CD4-positive, alpha-beta memory T cell (primary cell): ENCODE measurements around the gene FEV. TPM values are rescaled to one million over a fixed set of nuclear protein-coding genes. Genes with fewer than 3 reads are reported as not detected.

Experiments
- CTCF ChIA-PET: fragments of 350-600 bp; sonication (Branson Sonifier 250); formaldehyde crosslinking; loops from one replicate; lab custom pipeline; 2021; ENCODE audit warnings: inconsistent platforms; ENCODE audit not compliant: partially characterized antibody; lab: Charles Lee
- POLR2A ChIA-PET: fragments of 350-600 bp; sonication (Branson Sonifier 250); formaldehyde crosslinking; loops from one replicate; lab custom pipeline; 2021; ENCODE audit not compliant: partially characterized antibody; lab: Charles Lee
- DNase-seq, 5 donors: peaks; one replicate each; pipeline versions ENCODE4 v3.0.0 to v3.0.0-alpha.2; 2020 to 2022; ENCODE audit warnings: mixed read lengths in 1 of 5
- H3K27ac ChIP-seq: one replicate; pipeline ENCODE4 v1.7.0; 2013; ENCODE audit warnings: low read depth, low read length
- H3K27me3 ChIP-seq: 2 replicates; pipeline ENCODE4 v1.7.0; 2013; ENCODE audit warnings: mild to moderate bottlenecking, low read length, moderate library complexity; ENCODE audit not compliant: insufficient read depth
- H3K36me3 ChIP-seq: 2 replicates; pipeline ENCODE4 v1.7.0; 2013; ENCODE audit warnings: mild to moderate bottlenecking, low read length, moderate library complexity; ENCODE audit not compliant: insufficient read depth
- H3K4me1 ChIP-seq: 2 replicates; pipeline ENCODE4 v1.7.0; 2013; ENCODE audit warnings: mild to moderate bottlenecking, low read length, moderate library complexity; ENCODE audit not compliant: insufficient read depth
- H3K4me3 ChIP-seq, 2 donors: one replicate each; pipeline ENCODE4 v1.7.0; 2013; ENCODE audit warnings: low read length in 2 of 2, mild to moderate bottlenecking in 1 of 2
- H3K9me3 ChIP-seq, 2 donors: one replicate each; pipeline ENCODE4 v1.7.0; 2013; ENCODE audit warnings: low read length in 2 of 2, control low read depth in 1 of 2; ENCODE audit not compliant: control insufficient read depth in 1 of 2
- H3K27ac Mint-ChIP-seq, 7 donors: one replicate each; pipeline ENCODE4 v1.8.0; 2020 to 2021; ENCODE audit warnings: mixed read lengths in 7 of 7, mild to moderate bottlenecking in 6 of 7, inconsistent platforms in 3 of 7, moderate library complexity in 3 of 7
- H3K27me3 Mint-ChIP-seq, 2 donors: one replicate each; pipeline ENCODE4 v1.8.0; 2020 to 2021; ENCODE audit warnings: mixed read lengths in 2 of 2
- H3K36me3 Mint-ChIP-seq, 2 donors: one replicate each; pipeline ENCODE4 v1.8.0; 2020 to 2021; ENCODE audit warnings: mixed read lengths in 2 of 2, inconsistent platforms in 1 of 2, mild to moderate bottlenecking in 1 of 2
- H3K4me1 Mint-ChIP-seq, 4 donors: one replicate each; pipeline ENCODE4 v1.8.0; 2020 to 2021; ENCODE audit warnings: mixed read lengths in 4 of 4, mild to moderate bottlenecking in 1 of 4
- H3K4me3 Mint-ChIP-seq, 8 donors: one replicate each; pipeline ENCODE4 v1.8.0; 2020 to 2021; ENCODE audit warnings: mixed read lengths in 8 of 8, mild to moderate bottlenecking in 7 of 8, moderate library complexity in 6 of 8, inconsistent platforms in 3 of 8
- H3K9me3 Mint-ChIP-seq, 8 donors: one replicate each; pipeline ENCODE4 v1.8.0; 2020 to 2021; ENCODE audit warnings: mixed read lengths in 8 of 8, mild to moderate bottlenecking in 5 of 8, inconsistent platforms in 3 of 8, moderate library complexity in 1 of 8
- intact Hi-C: fragments of 100-400 bp; cut with micrococcal nuclease; formaldehyde crosslinking; loops from one replicate; pipeline ENCODE4 v1.15.1; 2023
- polyA plus RNA-seq, 2 donors: library from polyadenylated mRNA; unstranded; fragments of 300-500 nt; fragmentation: Illumina TruSeq; gene quantifications; one replicate each; pipeline ENCODE4 v1.2.3, GENCODE V29; 2021
- total RNA-seq, 2 experiments: library from RNA; stranded (reverse); gene quantifications; one replicate each; pipeline ENCODE4 v1.2.3, GENCODE V29; 2021

The FEV gene
- total and polyA plus RNA-seq, 4 experiments from 2014 or later, result not detected

DNA sequence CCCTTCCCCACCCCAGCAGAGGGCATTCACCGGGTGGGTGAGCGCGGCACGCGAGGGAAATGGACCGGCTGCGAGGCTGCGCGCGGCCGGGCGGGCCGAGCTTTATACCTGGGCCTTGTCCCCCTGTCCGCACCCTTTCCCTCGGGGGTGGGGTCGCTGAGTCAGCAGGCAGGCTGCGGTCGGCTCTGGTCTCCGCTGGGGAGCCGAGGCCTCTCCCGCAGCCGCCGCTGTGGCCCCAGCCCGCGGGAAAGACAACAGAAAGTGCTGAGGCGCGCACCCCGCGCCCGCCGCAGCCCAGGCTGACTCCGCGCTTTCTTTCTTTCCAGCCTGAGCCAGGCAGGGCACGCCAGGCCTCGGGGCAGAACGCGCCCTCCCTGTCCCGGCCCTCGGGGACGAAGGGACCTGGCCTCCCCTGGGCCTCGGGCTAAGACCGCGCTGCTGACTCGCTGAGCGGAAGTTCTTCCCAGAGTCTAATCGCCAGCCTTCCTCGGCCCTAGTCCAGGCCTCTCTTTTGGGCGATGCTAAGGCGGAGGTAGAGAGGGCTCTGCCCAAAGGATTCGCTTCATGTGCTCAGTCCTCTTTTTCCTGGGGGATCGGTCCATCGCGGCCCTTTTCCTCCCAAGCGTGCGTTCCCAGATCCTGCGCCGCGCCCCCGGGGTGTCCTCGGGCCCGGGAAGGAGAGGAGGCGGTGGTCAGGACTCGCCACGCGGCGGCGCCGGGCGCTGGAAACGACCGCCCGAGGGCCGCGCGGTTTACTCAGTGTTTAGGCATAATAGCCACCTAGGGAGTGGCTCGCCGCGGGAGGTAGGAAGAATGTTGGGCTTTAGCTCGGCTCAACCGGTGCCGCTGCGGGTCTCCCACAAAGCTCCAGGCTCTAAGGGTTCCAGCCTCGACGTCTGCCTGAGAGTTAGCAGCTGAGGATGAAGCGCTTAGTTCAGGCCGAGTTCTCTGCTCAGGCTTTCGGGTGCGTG is 8.6 kb upstream of the FEV start, which contains the start of gene CRYBA2:
TSS of gene CRYBA2 (minus strand) at position 78 of the 971 bp plus-strand sequence. CDS start 246 bp downstream, outside the sequence.
- DNase-seq, result no peak
- H3K9me3 ChIP-seq, result no peaks in the 10 kb centered on the region
- H3K27me3 ChIP-seq, result peaks cover 49% of the 10 kb centered on the region
- Mint-ChIP-seq H3K4me1 (peaks cover 0 to 21% (median 11%) of the 10 kb centered on the region in 4 donors), H3K4me3 (peak within 1 kb of the TSS in 6 of 8 donors; percentile 13 to 63 (median 48)), H3K27ac (no peak within 1 kb of the TSS), H3K9me3 (peaks cover 0 to 3% (median 0%) of the 10 kb centered on the region in 8 donors), H3K27me3 (peaks cover 60 to 77% of the 10 kb centered on the region in 2 donors), H3K36me3 (no peaks in the 10 kb centered on the region)
- ChIA-PET POLR2A (no interaction called here), CTCF (interaction anchor here (3.0 to 6.0 kb wide), 3 partner anchors 12 to 16 kb away, joined by 13 to 53 read pairs (median 14); no protein-coding TSS in a partner anchor)
- H3K4me3 ChIP-seq, result no peak within 1 kb of the TSS
- intact Hi-C loops, result no loop called here
- no peaks in the 10 kb centered on the region for H3K36me3 ChIP-seq
- no peak within 1 kb of the TSS for H3K27ac ChIP-seq
- peaks cover 21% of the 10 kb centered on the region for H3K4me1 ChIP-seq

DNA sequence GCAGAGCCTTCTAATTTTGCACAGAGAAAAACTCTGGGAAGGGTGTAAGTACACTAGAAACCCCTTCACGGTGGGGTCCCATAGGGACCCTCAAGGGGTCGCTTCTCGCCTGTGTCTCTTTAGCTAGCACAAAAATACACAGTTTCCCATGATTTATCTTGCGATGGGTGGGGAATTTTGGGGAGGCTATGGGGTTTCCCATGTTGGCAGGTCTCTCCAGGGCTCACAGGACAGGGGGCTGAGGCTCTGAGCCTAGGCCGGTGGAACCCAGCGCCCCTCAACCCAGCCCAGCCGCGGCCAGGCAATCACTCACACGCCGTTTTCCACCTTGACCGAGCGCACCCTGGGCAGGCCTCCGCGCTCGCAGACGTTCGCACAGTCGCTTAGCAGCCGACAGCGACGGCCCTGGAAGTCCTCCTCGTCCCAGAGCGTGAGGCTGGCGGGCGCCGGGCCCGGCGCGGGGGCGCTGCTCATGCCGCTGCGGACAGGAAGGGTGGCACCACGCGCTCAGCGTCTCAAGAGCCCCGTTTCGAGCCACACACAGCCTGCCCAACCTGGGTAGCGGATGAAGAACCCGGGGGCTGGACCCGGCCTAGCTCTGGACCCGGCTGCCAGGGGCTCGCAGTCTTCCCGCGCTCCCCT is 7.8 kb upstream of the FEV start:
- Mint-ChIP-seq H3K4me3 (peak overlapping the region in 5 of 8 donors; percentile 9 to 54 (median 25)), H3K36me3 (no peaks in the 10 kb centered on the region), H3K4me1 (peaks cover 0 to 21% (median 11%) of the 10 kb centered on the region in 4 donors), H3K27ac (no peak overlapping the region), H3K27me3 (peaks cover 59 to 74% of the 10 kb centered on the region in 2 donors), H3K9me3 (peaks cover 0 to 3% (median 0%) of the 10 kb centered on the region in 8 donors)
- ChIA-PET CTCF (interaction anchor here (3.0 kb wide), 1 partner anchor 12 kb away, joined by 13 read pairs; no protein-coding TSS in a partner anchor), POLR2A (interaction anchor here (0.7 kb wide), 1 partner anchor 11 kb away, joined by 4 read pairs; no protein-coding TSS in a partner anchor)
- Histone ChIP-seq H3K36me3 (no peaks in the 10 kb centered on the region), H3K27ac (no peak overlapping the region), H3K4me3 (no peak overlapping the region), H3K9me3 (no peaks in the 10 kb centered on the region), H3K4me1 (peaks cover 21% of the 10 kb centered on the region), H3K27me3 (peaks cover 56% of the 10 kb centered on the region)
- intact Hi-C loops, result no loop called here
- DNase-seq, result no peak

DNA sequence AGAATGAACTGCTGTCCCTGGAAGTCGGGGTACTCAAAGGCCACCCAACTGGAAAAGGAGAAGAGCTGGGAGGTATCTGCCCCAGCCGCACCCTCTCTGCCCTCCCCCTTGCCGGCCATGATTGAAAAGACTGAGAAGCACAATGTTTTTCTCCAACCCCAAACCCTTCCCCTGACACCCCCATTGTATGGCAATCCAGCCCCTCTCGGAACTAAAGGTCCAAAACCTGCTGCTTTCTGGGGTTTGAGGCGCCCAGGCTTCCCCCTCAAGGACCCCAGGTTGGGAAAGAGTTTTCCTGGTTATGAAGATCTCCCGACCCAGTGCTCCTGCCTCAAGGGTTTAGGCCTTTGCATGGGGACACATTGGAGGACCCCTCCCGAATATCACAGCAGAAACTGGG is 7.2 kb upstream of the FEV start:
- peaks cover 21% of the 10 kb centered on the region for H3K4me1 ChIP-seq
- H3K9me3 Mint-ChIP-seq, result peaks cover 0 to 3% (median 0%) of the 10 kb centered on the region in 8 donors
- intact Hi-C loops, result no loop called here
- H3K4me3 Mint-ChIP-seq, result peak overlapping the region in 2 of 8 donors; percentile 20 to 31
- no peaks in the 10 kb centered on the region for H3K9me3 ChIP-seq
- no peaks in the 10 kb centered on the region for H3K36me3 Mint-ChIP-seq
- peaks cover 56% of the 10 kb centered on the region for H3K27me3 ChIP-seq
- no peak for DNase-seq
- H3K36me3 ChIP-seq, result no peaks in the 10 kb centered on the region
- H3K4me3 ChIP-seq, result no peak overlapping the region
- no peak overlapping the region for H3K27ac Mint-ChIP-seq
- H3K27ac ChIP-seq, result no peak overlapping the region
- peaks cover 61 to 75% of the 10 kb centered on the region in 2 donors for H3K27me3 Mint-ChIP-seq
- ChIA-PET CTCF (interaction anchor here (3.0 kb wide), 1 partner anchor 11 kb away, joined by 13 read pairs; no protein-coding TSS in a partner anchor), POLR2A (interaction anchor here (0.7 kb wide), 1 partner anchor 11 kb away, joined by 4 read pairs; no protein-coding TSS in a partner anchor)
- peaks cover 0 to 21% (median 11%) of the 10 kb centered on the region in 4 donors for H3K4me1 Mint-ChIP-seq

DNA sequence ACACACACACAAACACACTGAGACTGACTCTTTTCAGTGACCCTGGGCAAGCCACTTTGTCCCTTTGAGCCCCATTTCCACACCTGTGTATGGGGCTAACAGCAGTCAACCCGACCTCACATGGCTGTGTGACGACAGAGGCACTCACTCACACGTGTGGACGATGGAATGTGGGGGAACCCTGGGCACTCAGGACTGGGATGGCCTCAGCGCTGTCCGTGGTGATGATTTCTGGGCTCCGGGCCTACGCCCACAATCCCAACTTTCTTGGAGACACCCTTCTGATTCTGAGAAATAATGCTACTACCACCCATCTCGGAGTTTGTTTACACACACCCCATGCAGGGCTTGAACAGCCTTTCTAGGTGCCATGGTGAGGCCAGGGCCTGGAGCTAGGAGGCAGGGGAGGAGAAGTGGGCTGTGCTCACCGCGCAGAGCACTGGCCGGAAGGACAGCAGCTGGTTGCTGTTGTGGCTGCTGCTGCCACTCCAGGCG is 6.7 kb upstream of the FEV start:
- no peak overlapping the region for H3K4me3 ChIP-seq
- H3K27ac ChIP-seq, result no peak overlapping the region
- Mint-ChIP-seq H3K4me1 (peaks cover 0 to 21% (median 11%) of the 10 kb centered on the region in 4 donors), H3K27me3 (peaks cover 63 to 77% of the 10 kb centered on the region in 2 donors), H3K4me3 (peak overlapping the region in 2 of 8 donors; percentile 20 to 31), H3K9me3 (peaks cover 0 to 3% (median 0%) of the 10 kb centered on the region in 8 donors), H3K36me3 (no peaks in the 10 kb centered on the region), H3K27ac (no peak overlapping the region)
- peaks cover 56% of the 10 kb centered on the region for H3K27me3 ChIP-seq
- ChIA-PET POLR2A (interaction anchor here (0.7 kb wide), 1 partner anchor 10 kb away, joined by 4 read pairs; no protein-coding TSS in a partner anchor), CTCF (interaction anchor here (3.0 kb wide), 1 partner anchor 11 kb away, joined by 13 read pairs; no protein-coding TSS in a partner anchor)
- no peaks in the 10 kb centered on the region for H3K36me3 ChIP-seq
- DNase-seq, result no peak
- no peaks in the 10 kb centered on the region for H3K9me3 ChIP-seq
- intact Hi-C loops, result no loop called here
- H3K4me1 ChIP-seq, result peaks cover 21% of the 10 kb centered on the region

DNA sequence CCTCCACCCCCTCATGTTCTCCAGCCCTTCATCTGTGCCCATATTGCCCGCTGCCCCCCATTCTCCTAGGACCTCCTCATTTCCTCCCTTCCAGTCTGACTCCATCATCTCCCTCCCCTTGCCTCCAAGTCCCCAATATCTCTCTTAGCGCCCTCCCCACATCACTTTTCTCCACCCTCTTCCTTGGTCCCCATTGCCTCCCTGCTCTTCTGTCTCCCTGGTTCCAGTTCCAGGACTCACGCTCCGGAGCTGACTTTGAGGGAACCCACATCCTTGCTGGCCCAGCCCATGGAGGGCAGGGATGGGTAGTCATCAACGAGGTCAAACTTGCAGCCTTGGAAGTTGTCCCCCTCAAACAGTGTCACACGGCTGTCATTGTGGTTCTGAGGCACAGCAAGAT is 5.6 kb upstream of the FEV start:
- CTCF ChIA-PET, result interaction anchor here (0.6 to 3.0 kb wide), 2 partner anchors 10 to 282 kb away, joined by 3 to 13 read pairs; no protein-coding TSS in a partner anchor
- peaks cover 55% of the 10 kb centered on the region for H3K27me3 ChIP-seq
- Mint-ChIP-seq H3K27me3 (peaks cover 69 to 80% of the 10 kb centered on the region in 2 donors), H3K9me3 (peaks cover 0 to 3% (median 0%) of the 10 kb centered on the region in 8 donors), H3K4me3 (no peak overlapping the region), H3K36me3 (no peaks in the 10 kb centered on the region), H3K27ac (no peak overlapping the region), H3K4me1 (peaks cover 0 to 18% (median 11%) of the 10 kb centered on the region in 4 donors)
- intact Hi-C loops, result no loop called here
- no peak overlapping the region for H3K4me3 ChIP-seq
- no peaks in the 10 kb centered on the region for H3K36me3 ChIP-seq
- no peak for DNase-seq
- POLR2A ChIA-PET, result no interaction called here
- no peak overlapping the region for H3K27ac ChIP-seq
- H3K4me1 ChIP-seq, result peaks cover 13% of the 10 kb centered on the region
- no peaks in the 10 kb centered on the region for H3K9me3 ChIP-seq

DNA sequence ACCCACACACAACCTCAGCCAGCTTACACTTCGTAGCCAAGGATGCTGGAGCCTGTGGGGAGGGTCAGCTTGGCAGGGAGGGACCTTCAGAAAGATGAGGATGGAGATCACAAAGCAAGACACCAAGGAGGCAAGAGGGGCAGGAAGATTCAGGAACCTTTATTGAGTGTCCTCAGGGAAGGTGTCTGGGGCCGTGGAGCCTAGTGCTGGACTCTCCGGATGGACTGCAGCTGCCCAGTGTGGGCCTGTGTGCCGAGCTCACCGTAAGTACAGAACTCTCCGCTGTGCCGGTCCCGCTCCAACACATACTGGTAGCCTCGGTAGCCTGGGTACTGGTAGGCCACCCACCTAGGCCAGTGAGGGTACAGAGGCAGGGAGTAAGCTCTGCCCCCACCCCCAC is 5.1 kb upstream of the FEV start:
- Histone ChIP-seq H3K4me1 (peaks cover 13% of the 10 kb centered on the region), H3K27me3 (peaks cover 50% of the 10 kb centered on the region), H3K9me3 (no peaks in the 10 kb centered on the region), H3K27ac (no peak overlapping the region), H3K36me3 (no peaks in the 10 kb centered on the region), H3K4me3 (no peak overlapping the region)
- H3K4me1 Mint-ChIP-seq, result peaks cover 0 to 14% (median 8%) of the 10 kb centered on the region in 4 donors
- intact Hi-C loops, result no loop called here
- H3K36me3 Mint-ChIP-seq, result no peaks in the 10 kb centered on the region
- DNase-seq, result no peak
- ChIA-PET CTCF (interaction anchor here (1.2 kb wide), 1 partner anchor 10 kb away, joined by 9 read pairs; no protein-coding TSS in a partner anchor), POLR2A (no interaction called here)
- peaks cover 65 to 77% of the 10 kb centered on the region in 2 donors for H3K27me3 Mint-ChIP-seq
- H3K27ac Mint-ChIP-seq, result no peak overlapping the region
- no peak overlapping the region for H3K4me3 Mint-ChIP-seq
- H3K9me3 Mint-ChIP-seq, result peaks cover 0 to 3% (median 0%) of the 10 kb centered on the region in 8 donors
